Astrocyte (in vitro differentiated cells and primary cell): ENCODE data around the gene IFT43. TPM values are rescaled to one million over a fixed set of nuclear protein-coding genes. Genes with fewer than 3 reads are reported as not detected.

ENCODE experiments used
- DNase-seq: peaks from one replicate; pipeline ENCODE4 v3.0.0-alpha.2; 2010; ENCODE audit warnings: low read depth
- FAIRE-seq: peaks from 2 replicates; lab custom pipeline; 2011; peaks lifted over from hg19 to GRCh38; lab: Jason Lieb, UNC
- H2AFZ ChIP-seq: 2 replicates; pipeline ENCODE4 v1.6.0; 2012; ENCODE audit warnings: low read depth, low read length, inconsistent platforms
- H3K27ac ChIP-seq: 2 replicates; pipeline ENCODE4 v1.5.1; 2011; ENCODE audit warnings: low read depth, low read length, inconsistent platforms
- H3K27me3 ChIP-seq: 2 replicates; pipeline ENCODE4 v1.6.0; 2011; ENCODE audit warnings: low read length, inconsistent platforms; ENCODE audit not compliant: insufficient read depth
- H3K36me3 ChIP-seq: 2 replicates; pipeline ENCODE4 v1.5.1; 2011; ENCODE audit warnings: low read length, inconsistent platforms; ENCODE audit not compliant: insufficient read depth
- H3K4me1 ChIP-seq: 2 replicates; pipeline ENCODE4 v1.5.1; 2011; ENCODE audit warnings: low read length, inconsistent platforms; ENCODE audit not compliant: insufficient read depth
- H3K4me2 ChIP-seq: 2 replicates; pipeline ENCODE4 v1.6.0; 2012; ENCODE audit warnings: low read length, inconsistent platforms
- H3K4me3 ChIP-seq: 2 replicates; pipeline ENCODE4 v1.5.1; 2011; ENCODE audit warnings: low read depth, mild to moderate bottlenecking, low read length, inconsistent platforms; ENCODE audit not compliant: insufficient read depth
- H3K79me2 ChIP-seq: 2 replicates; pipeline ENCODE4 v1.6.0; 2012; ENCODE audit warnings: mild to moderate bottlenecking, low read length, inconsistent platforms; ENCODE audit not compliant: insufficient read depth
- H3K9ac ChIP-seq: 2 replicates; pipeline ENCODE4 v1.6.0; 2012; ENCODE audit warnings: mild to moderate bottlenecking, low read length, inconsistent platforms
- H3K9me3 ChIP-seq: 2 replicates; pipeline ENCODE4 v1.5.1; 2012; ENCODE audit warnings: low read depth, mild to moderate bottlenecking, low read length, inconsistent platforms; ENCODE audit not compliant: insufficient read depth
- H4K20me1 ChIP-seq: 2 replicates; pipeline ENCODE4 v1.6.0; 2012; ENCODE audit warnings: low read length, inconsistent platforms; ENCODE audit not compliant: insufficient read depth
- H3K27ac Mint-ChIP-seq: one replicate; pipeline ENCODE4 v1.8.0; 2021; ENCODE audit warnings: mild to moderate bottlenecking, mixed read lengths; ENCODE audit not compliant: unreplicated experiment
- H3K27me3 Mint-ChIP-seq: one replicate; pipeline ENCODE4 v1.8.0; 2021; ENCODE audit warnings: low read depth, mixed read lengths; ENCODE audit not compliant: unreplicated experiment
- H3K36me3 Mint-ChIP-seq: one replicate; pipeline ENCODE4 v1.8.0; 2021; ENCODE audit warnings: low read depth, mixed read lengths; ENCODE audit not compliant: unreplicated experiment
- H3K4me1 Mint-ChIP-seq: one replicate; pipeline ENCODE4 v1.8.0; 2021; ENCODE audit warnings: low read depth, mixed read lengths; ENCODE audit not compliant: unreplicated experiment
- H3K4me3 Mint-ChIP-seq: one replicate; pipeline ENCODE4 v1.8.0; 2021; ENCODE audit warnings: mild to moderate bottlenecking, moderate library complexity, mixed read lengths; ENCODE audit not compliant: unreplicated experiment
- H3K9me3 Mint-ChIP-seq: one replicate; pipeline ENCODE4 v1.8.0; 2021; ENCODE audit warnings: mild to moderate bottlenecking, mixed read lengths; ENCODE audit not compliant: unreplicated experiment
- CTCF ChIP-seq: IDR thresholded peaks from 2 replicates; pipeline ENCODE4 v1.5.1; 2011; ENCODE audit warnings: low read depth, mild to moderate bottlenecking, inconsistent platforms, low read length, moderate library complexity; ENCODE audit not compliant: insufficient read depth
- EZH2 ChIP-seq: IDR thresholded peaks from 2 replicates; pipeline ENCODE4 v1.6.1; 2012; ENCODE audit warnings: mild to moderate bottlenecking, low read length, inconsistent platforms; ENCODE audit not compliant: insufficient read depth
- total RNA-seq: library from RNA; stranded (reverse); gene quantifications from 2 replicates; pipeline ENCODE4 v1.2.1, GENCODE V29; 2021

The IFT43 gene
- total RNA-seq, 1 donor from 2014 or later, result 29.4 TPM

GRCh38 chr14:76096257-76096656 is 110.7 kb downstream of the IFT43 start:
- DNase-seq (no peak), FAIRE-seq (no peak)
- no peaks in the 10 kb centered on the region for H3K9me3 ChIP-seq
- no peak overlapping the region for H3K4me2 ChIP-seq
- Mint-ChIP-seq H3K27me3 (peaks cover 49% of the 10 kb centered on the region), H3K9me3 (no peaks in the 10 kb centered on the region), H3K4me3 (no peak overlapping the region), H3K4me1 (no peaks in the 10 kb centered on the region), H3K27ac (no peak overlapping the region), H3K36me3 (peaks cover 2% of the 10 kb centered on the region)
- H3K4me3 ChIP-seq, result no peak overlapping the region
- TF ChIP-seq EZH2 (no peak), CTCF (no peak)
- H3K27ac ChIP-seq, result no peak overlapping the region
- no peak overlapping the region for H3K9ac ChIP-seq
- H4K20me1 ChIP-seq, result no peaks in the 10 kb centered on the region
- no peak overlapping the region for H2AFZ ChIP-seq
- H3K79me2 ChIP-seq, result no peaks in the 10 kb centered on the region
- no peaks in the 10 kb centered on the region for H3K36me3 ChIP-seq
- no peaks in the 10 kb centered on the region for H3K4me1 ChIP-seq
- H3K27me3 ChIP-seq, result no peaks in the 10 kb centered on the region

- H3K79me2 ChIP-seq, result no peaks in the 10 kb centered on the region
- no peak overlapping the region for H3K9ac ChIP-seq
- H3K36me3 ChIP-seq, result no peaks in the 10 kb centered on the region
- no peaks in the 10 kb centered on the region for H4K20me1 ChIP-seq
- Mint-ChIP-seq H3K4me1 (no peaks in the 10 kb centered on the region), H3K4me3 (no peak overlapping the region), H3K27me3 (peaks cover 39% of the 10 kb centered on the region), H3K36me3 (peaks cover 2% of the 10 kb centered on the region), H3K9me3 (no peaks in the 10 kb centered on the region), H3K27ac (no peak overlapping the region)
- TF ChIP-seq EZH2 (no peak), CTCF (no peak)
- no peak for DNase-seq
- no peaks in the 10 kb centered on the region for H3K4me1 ChIP-seq
- no peak overlapping the region for H2AFZ ChIP-seq
- no peaks in the 10 kb centered on the region for H3K27me3 ChIP-seq
- no peak for FAIRE-seq
- no peak overlapping the region for H3K4me3 ChIP-seq
- no peak overlapping the region for H3K4me2 ChIP-seq
- no peaks in the 10 kb centered on the region for H3K9me3 ChIP-seq
- no peak overlapping the region for H3K27ac ChIP-seq
Observed at GRCh38 chr14:76097547-76097946, 112.0 kb downstream of the IFT43 start.

- H3K4me3 Mint-ChIP-seq, result no peak overlapping the region
- Histone ChIP-seq H3K27ac (no peak overlapping the region), H2AFZ (no peak overlapping the region), H3K4me3 (no peak overlapping the region), H3K79me2 (no peaks in the 10 kb centered on the region), H4K20me1 (no peaks in the 10 kb centered on the region), H3K27me3 (no peaks in the 10 kb centered on the region), H3K36me3 (no peaks in the 10 kb centered on the region), H3K4me1 (no peaks in the 10 kb centered on the region), H3K9me3 (no peaks in the 10 kb centered on the region), H3K9ac (no peak overlapping the region), H3K4me2 (no peak overlapping the region)
- H3K4me1 Mint-ChIP-seq, result no peaks in the 10 kb centered on the region
- no peaks in the 10 kb centered on the region for H3K9me3 Mint-ChIP-seq
- no peak for TF ChIP-seq EZH2
- TF ChIP-seq CTCF, result no peak
- no peak for DNase-seq
- H3K36me3 Mint-ChIP-seq, result peaks cover 2% of the 10 kb centered on the region
- H3K27ac Mint-ChIP-seq, result no peak overlapping the region
- peaks cover 41% of the 10 kb centered on the region for H3K27me3 Mint-ChIP-seq
- FAIRE-seq, result no peak
Observed at GRCh38 chr14:76098047-76098446, 112.5 kb downstream of the IFT43 start.
